IMR-90 (cell line): ENCODE data around the gene CDK5RAP3. TPM values are rescaled to one million over a fixed set of nuclear protein-coding genes. Genes with fewer than 3 reads are reported as not detected.
"Not testable (repeated sequence)": the region's sequence is repeated elsewhere in the genome, so short reads cannot be mapped to it uniquely, and the experiment has no call there.

Experiments used
- ATAC-seq: fragments of 200-7000 bp; cut with Tn5 transposase; 2 replicates; pipeline ENCODE4 v1.9.1; 2020; ENCODE audit warnings: low read depth, mild to moderate bottlenecking, moderate library complexity
- BruUV-seq: library from RNA; stranded (reverse); fragments of 400-500 nt; replicated peaks from 2 replicates; lab custom pipeline; 2021; lab: Mats Ljungman, UMichigan
- CTCF ChIA-PET: fragments of 300-600 bp; formaldehyde crosslinking; extraction: SDS; loops from one replicate; lab custom pipeline; 2021; ENCODE audit warnings: antibody characterized with exemption; lab: Yijun Ruan, JAX
- POLR2A ChIA-PET: fragments of 300-600 bp; sonication (Branson Sonifier 250); formaldehyde crosslinking; loops from one replicate; lab custom pipeline; 2022; ENCODE audit warnings: antibody characterized with exemption; ENCODE audit not compliant: unreplicated experiment; lab: Charles Lee
- DNase-seq: peaks from one replicate; pipeline ENCODE4 v3.0.0; 2013
- H2AFZ ChIP-seq: replicated peaks from 2 replicates; pipeline ENCODE3; 2013; ENCODE audit warnings: low read length, mild to moderate bottlenecking; ENCODE audit not compliant: poor library complexity
- H2AK5ac ChIP-seq: 2 replicates; pipeline ENCODE4 v1.6.1; 2013; ENCODE audit warnings: low read depth, low read length, inconsistent platforms
- H2AK9ac ChIP-seq: replicated peaks from 2 replicates; pipeline ENCODE3; 2013; ENCODE audit warnings: mild to moderate bottlenecking, low read depth, low read length, moderate library complexity; ENCODE audit not compliant: poor library complexity
- H2BK120ac ChIP-seq: 2 replicates; pipeline ENCODE4 v1.6.1; 2013; ENCODE audit warnings: low read depth, low read length, inconsistent platforms
- H2BK15ac ChIP-seq: 3 replicates; pipeline ENCODE4 v1.6.1; 2013; ENCODE audit warnings: low read depth, low read length, inconsistent platforms
- H2BK20ac ChIP-seq: 2 replicates; pipeline ENCODE4 v1.6.1; 2013; ENCODE audit warnings: low read depth, mild to moderate bottlenecking, inconsistent platforms, low read length, moderate library complexity
- H2BK5ac ChIP-seq: 2 replicates; pipeline ENCODE4 v1.6.1; 2013; ENCODE audit warnings: mild to moderate bottlenecking, low read depth, low read length, inconsistent platforms; ENCODE audit not compliant: poor library complexity, severe bottlenecking
- H3K14ac ChIP-seq: replicated peaks from 2 replicates; pipeline ENCODE4 v1.6.1; 2013; ENCODE audit warnings: low read depth, low read length, inconsistent platforms
- H3K18ac ChIP-seq: 2 replicates; pipeline ENCODE4 v1.6.1; 2013; ENCODE audit warnings: low read depth, low read length, control low read depth
- H3K23ac ChIP-seq: 2 replicates; pipeline ENCODE4 v1.6.1; 2013; ENCODE audit warnings: low read depth, low read length, inconsistent platforms
- H3K27ac ChIP-seq: 2 replicates; pipeline ENCODE4 v1.5.1; 2013; ENCODE audit warnings: mild to moderate bottlenecking, control low read depth, low read length; ENCODE audit not compliant: insufficient read depth
- H3K27me3 ChIP-seq: 2 replicates; pipeline ENCODE4 v1.6.1; 2013; ENCODE audit warnings: low read length; ENCODE audit not compliant: control insufficient read depth, insufficient read depth
- H3K36me3 ChIP-seq: 2 replicates; pipeline ENCODE4 v1.6.1; 2013; ENCODE audit warnings: low read length, mixed read lengths; ENCODE audit not compliant: control insufficient read depth, insufficient read depth
- H3K4ac ChIP-seq: 2 replicates; pipeline ENCODE4 v1.6.1; 2013; ENCODE audit warnings: low read depth, low read length, inconsistent platforms
- H3K4me1 ChIP-seq: 2 replicates; pipeline ENCODE4 v1.6.1; 2013; ENCODE audit warnings: low read length, mixed read lengths; ENCODE audit not compliant: control insufficient read depth, insufficient read depth
- H3K4me2 ChIP-seq: 2 replicates; pipeline ENCODE4 v1.6.1; 2013; ENCODE audit warnings: low read depth, mild to moderate bottlenecking, control low read depth, low read length, moderate library complexity
- H3K4me3 ChIP-seq: 2 replicates; pipeline ENCODE4 v1.5.1; 2013; ENCODE audit warnings: low read depth, mild to moderate bottlenecking, control low read depth, low read length, moderate library complexity; ENCODE audit not compliant: insufficient read depth
- H3K56ac ChIP-seq: 2 replicates; pipeline ENCODE4 v1.6.1; 2013; ENCODE audit warnings: low read length, inconsistent platforms; ENCODE audit not compliant: insufficient read depth; ENCODE audit errors: extremely low read depth
- H3K79me1 ChIP-seq, 2 experiments: 2 replicates each; pipeline ENCODE4 v1.6.1; 2013; ENCODE audit warnings: low read length in 2 of 2, inconsistent platforms in 1 of 2, low read depth in 1 of 2
- H3K9ac ChIP-seq: 2 replicates; pipeline ENCODE4 v1.6.1; 2013; ENCODE audit warnings: low read depth, low read length, control low read depth
- H3K9me1 ChIP-seq: 2 replicates; pipeline ENCODE4 v1.6.1; 2013; ENCODE audit warnings: low read length, inconsistent platforms; ENCODE audit not compliant: insufficient read depth
- H3K9me3 ChIP-seq: 2 replicates; pipeline ENCODE4 v1.6.1; 2013; ENCODE audit warnings: low read length; ENCODE audit not compliant: control insufficient read depth, insufficient read depth
- H4K20me1 ChIP-seq: 2 replicates; pipeline ENCODE4 v1.6.1; 2013; ENCODE audit warnings: low read length, inconsistent platforms; ENCODE audit not compliant: insufficient read depth
- H4K5ac ChIP-seq: 2 replicates; pipeline ENCODE4 v1.6.1; 2013; ENCODE audit warnings: mild to moderate bottlenecking, low read depth, low read length, control low read depth
- H4K8ac ChIP-seq, 2 experiments: 2 replicates each; pipeline ENCODE4 v1.6.1; 2013; ENCODE audit warnings: low read depth in 2 of 2, low read length in 2 of 2, control low read depth in 1 of 2, inconsistent platforms in 1 of 2
- H4K91ac ChIP-seq: 2 replicates; pipeline ENCODE4 v1.6.1; 2013; ENCODE audit warnings: low read depth, low read length, inconsistent platforms; ENCODE audit not compliant: insufficient read depth
- BHLHE40 ChIP-seq: fragments of 150-350 bp; IDR thresholded peaks from 2 replicates; pipeline ENCODE4 v1.6.1; 2016; ENCODE audit warnings: mild to moderate bottlenecking, low read depth, low read length
- MXI1 ChIP-seq: IDR thresholded peaks from 2 replicates; pipeline ENCODE4 v1.6.1; 2012; ENCODE audit warnings: low read depth, mild to moderate bottlenecking, low read length, moderate library complexity, borderline replicate concordance
- USF2 ChIP-seq: fragments of 150-350 bp; IDR thresholded peaks from 2 replicates; pipeline ENCODE4 v1.6.1; 2017; ENCODE audit warnings: mild to moderate bottlenecking, antibody characterized with exemption, low read length, low read depth
- WGBS, 2 experiments: methylation state at CpG; one replicate each; pipeline versions ENCODE4 v1.1.5 to v1.1.7; 2013; ENCODE audit warnings: missing lambda C conversion rate in 2 of 2; ENCODE audit not compliant: insufficient read length in 1 of 2; ENCODE audit errors: extremely low coverage in 2 of 2; 5-methylcytosine and 5-hydroxymethylcytosine counted together
- dilution Hi-C: fragments of 300-500 bp; cut with HindIII; formaldehyde crosslinking; loops from one replicate; pipeline ENCODE4 v1.14.3; 2018; ENCODE audit warnings: low sequenced_read_pairs; ENCODE audit not compliant: unreplicated experiment
- in situ Hi-C: fragments of 300-500 bp; cut with MboI; formaldehyde crosslinking; loops from 3 replicates; pipeline ENCODE4 v1.14.3; 2019; ENCODE audit warnings: low sequenced_read_pairs, inconsistent platforms, mixed read lengths
- intact Hi-C: fragments of 100-400 bp; cut with micrococcal nuclease; formaldehyde crosslinking; loops from 2 replicates; pipeline ENCODE4 v1.10.0; 2022
- polyA plus RNA-seq, 3 experiments: library from polyadenylated mRNA; depleted of rRNA; stranded (reverse); fragments of >200 nt; gene quantifications; 2 replicates each; pipeline ENCODE4 v1.2.3, GENCODE V29; 2012; ENCODE audit warnings: low replicate concordance in 1 of 3
- total RNA-seq: library from RNA; depleted of rRNA; stranded (reverse); fragments of >200 nt; gene quantifications from 2 replicates; pipeline ENCODE4 v1.2.3, GENCODE V29; 2012

The CDK5RAP3 gene
- total and polyA plus RNA-seq, 2 of the 4 experiments (the other 2 are of a cell fraction): 75.3 to 153 TPM

GRCh38 chr17:48001197-48001596 lies 30.3 kb downstream of the CDK5RAP3 start:
- ChIA-PET CTCF (interaction anchor here (0.6 to 0.7 kb wide), 2 partner anchors 24 to 170 kb away, joined by 3 to 7 read pairs; partner anchors contain the start of genes LRRC46 and MRPL10), POLR2A (interaction anchor here (0.6 kb wide), 1 partner anchor 803 kb away, joined by 4 read pairs; no protein-coding TSS in a partner anchor)
- no peaks in the 10 kb centered on the region for H4K20me1 ChIP-seq
- H2BK20ac ChIP-seq: no peak overlapping the region; the same call in 1 of the 2 replicates
- 0 out of 2 replicates have a peak overlapping the region, but pooled peaks have one; percentile 9 for H3K14ac ChIP-seq
- no peaks in the 10 kb centered on the region for H3K9me3 ChIP-seq
- WGBS, 2 experiments: no CpG with 5 or more reads among the region's 1 CpG
- TF ChIP-seq BHLHE40: no peak
- no peak for TF ChIP-seq MXI1
- TF ChIP-seq USF2: peak; percentile 11; the same call in 1 of the 2 replicates
- no peaks in the 10 kb centered on the region for H3K36me3 ChIP-seq
- no peak overlapping the region for H3K9ac ChIP-seq
- no peaks in the 10 kb centered on the region; the same call in 1 of the 2 replicates for H3K27me3 ChIP-seq
- H2BK15ac ChIP-seq: no peak overlapping the region; the same call in 2 of the 3 replicates
- peak overlapping the region; percentile 69; the same call in 1 of the 2 replicates for H2BK120ac ChIP-seq
- H3K79me1 ChIP-seq: no peaks in the 10 kb centered on the region
- ATAC-seq: no peak
- no peak overlapping the region for H3K56ac ChIP-seq
- no peak overlapping the region for H2BK5ac ChIP-seq
- H3K4me2 ChIP-seq: no peak overlapping the region
- intact Hi-C loops: no loop called here
- H3K4ac ChIP-seq: peak overlapping the region; percentile 55; the same call in 1 of the 2 replicates
- no peak overlapping the region for H3K27ac ChIP-seq
- H2AK5ac ChIP-seq: no peak overlapping the region
- no peak overlapping the region for H4K5ac ChIP-seq
- no peak overlapping the region for H2AK9ac ChIP-seq
- H3K18ac ChIP-seq: no peak overlapping the region
- H3K23ac ChIP-seq: no peak overlapping the region
- no peak overlapping the region for H3K4me3 ChIP-seq
- in situ Hi-C loops: no loop called here
- peaks cover 14% of the 10 kb centered on the region for H3K4me1 ChIP-seq
- BruUV-seq: no TSS peak
- no peak overlapping the region for H2AFZ ChIP-seq
- H4K91ac ChIP-seq: no peak overlapping the region
- peak; percentile 20 for DNase-seq
- peaks cover 14% of the 10 kb centered on the region for H3K9me1 ChIP-seq
- dilution Hi-C loops: no loop called here
- H4K8ac ChIP-seq: no peak overlapping the region; a peak in 1 of 4 replicates

GRCh38 chr17:48001657-48002056 lies 30.7 kb downstream of the CDK5RAP3 start:
- DNase-seq, H4K20me1 ChIP-seq, H3K4me3 ChIP-seq, H3K79me1 ChIP-seq, H3K23ac ChIP-seq, H2AFZ ChIP-seq, BruUV-seq, intact Hi-C loops, H3K9ac ChIP-seq, H3K9me3 ChIP-seq, H3K18ac ChIP-seq, H3K27me3 ChIP-seq, H2AK9ac ChIP-seq, dilution Hi-C loops, in situ Hi-C loops, H2BK5ac ChIP-seq, H3K4me2 ChIP-seq, ATAC-seq, H3K36me3 ChIP-seq: not testable (repeated sequence)
- Histone ChIP-seq H3K56ac (0 out of 2 replicates have a peak overlapping the region, but pooled peaks have one; percentile 2), H2BK120ac (peak overlapping the region; percentile 92), H2AK5ac (peak overlapping the region; percentile 21; the same call in 1 of the 2 replicates), H4K5ac (peak overlapping the region; percentile 100), H3K9me1 (peaks cover 14% of the 10 kb centered on the region), H2BK20ac (peak overlapping the region; percentile 45; the same call in 1 of the 2 replicates), H4K91ac (peak overlapping the region; percentile 96; the same call in 1 of the 2 replicates), H2BK15ac (peak overlapping the region; percentile 95; the same call in 2 of the 3 replicates), H3K4ac (peak overlapping the region; percentile 97; the same call in 1 of the 2 replicates), H3K27ac (peak overlapping the region; percentile 88; the same call in 1 of the 2 replicates), H3K14ac (peak overlapping the region; percentile 93), H3K4me1 (peaks cover 14% of the 10 kb centered on the region), H4K8ac (peak overlapping the region; percentile 97 to 99; a peak in 2 of 4 replicates)
- ChIA-PET POLR2A (interaction anchor here (0.6 kb wide), 1 partner anchor 803 kb away, joined by 4 read pairs; no protein-coding TSS in a partner anchor), CTCF (interaction anchor here (1.0 kb wide), 1 partner anchor 31 kb away, joined by 4 read pairs; the partner anchor contains the start of gene CDK5RAP3)
- no CpG with 5 or more reads among the region's 5 CpGs for WGBS, 2 experiments
